ENCODE data around the gene KIF13A.
"Not testable (repeated sequence)": the region's sequence is repeated elsewhere in the genome, so short reads cannot be mapped to it uniquely, and the experiment has no call there.

Gene KIF13A

DNA sequence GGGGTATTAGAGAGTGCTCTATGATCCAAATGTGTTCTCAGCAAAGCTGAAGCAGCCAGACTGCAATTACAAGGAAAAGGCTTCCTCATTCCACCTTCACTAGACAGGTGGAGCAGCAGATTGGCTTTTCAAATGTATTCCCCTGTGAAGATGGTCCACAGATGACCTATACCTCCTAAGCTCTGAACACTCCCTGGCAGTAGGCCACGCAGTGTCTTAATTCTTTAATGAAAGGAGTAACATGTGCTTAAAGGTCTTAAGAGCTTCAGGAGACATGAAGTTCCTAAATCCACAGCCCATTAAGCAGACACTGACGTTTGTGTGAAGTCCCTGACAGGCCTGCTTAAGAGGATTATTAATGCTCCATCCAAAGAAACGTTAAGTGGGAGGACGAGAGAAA lies 141.8 kb downstream of the KIF13A start:
- H2AFZ ChIP-seq (ENCODE audit: low read depth, low read length) = no peak overlapping the region
- H3K79me2 ChIP-seq (ENCODE audit: low read length) = no peaks in the 10 kb centered on the region
- H3K27me3 ChIP-seq (ENCODE audit: low read depth, low read length) = no peaks in the 10 kb centered on the region
- H3K9ac ChIP-seq (ENCODE audit: low read length) = no peak overlapping the region
- H3K36me3 ChIP-seq (replicated peaks; ENCODE audit: low read depth, low read length) = no peaks in the 10 kb centered on the region
- no peak overlapping the region for H3K4me2 ChIP-seq (ENCODE audit: low read length)
- H3K9me3 ChIP-seq (ENCODE audit: insufficient read depth, low read length) = no peaks in the 10 kb centered on the region
- no peak overlapping the region for H3K27ac ChIP-seq (ENCODE audit: low read length)
- no peaks in the 10 kb centered on the region for H4K20me1 ChIP-seq (ENCODE audit: insufficient read depth, low read length)
- no peaks in the 10 kb centered on the region; the same call in 1 of the 2 replicates for H3K4me1 ChIP-seq (ENCODE audit: low read length)
- H3K4me3 ChIP-seq (ENCODE audit: low read length) = no peak overlapping the region
- TF ChIP-seq EZH2phosphoT487 (IDR thresholded peaks at IDR 0.05; ENCODE audit: low read depth) = no peak
- TF ChIP-seq, protein P1, sequence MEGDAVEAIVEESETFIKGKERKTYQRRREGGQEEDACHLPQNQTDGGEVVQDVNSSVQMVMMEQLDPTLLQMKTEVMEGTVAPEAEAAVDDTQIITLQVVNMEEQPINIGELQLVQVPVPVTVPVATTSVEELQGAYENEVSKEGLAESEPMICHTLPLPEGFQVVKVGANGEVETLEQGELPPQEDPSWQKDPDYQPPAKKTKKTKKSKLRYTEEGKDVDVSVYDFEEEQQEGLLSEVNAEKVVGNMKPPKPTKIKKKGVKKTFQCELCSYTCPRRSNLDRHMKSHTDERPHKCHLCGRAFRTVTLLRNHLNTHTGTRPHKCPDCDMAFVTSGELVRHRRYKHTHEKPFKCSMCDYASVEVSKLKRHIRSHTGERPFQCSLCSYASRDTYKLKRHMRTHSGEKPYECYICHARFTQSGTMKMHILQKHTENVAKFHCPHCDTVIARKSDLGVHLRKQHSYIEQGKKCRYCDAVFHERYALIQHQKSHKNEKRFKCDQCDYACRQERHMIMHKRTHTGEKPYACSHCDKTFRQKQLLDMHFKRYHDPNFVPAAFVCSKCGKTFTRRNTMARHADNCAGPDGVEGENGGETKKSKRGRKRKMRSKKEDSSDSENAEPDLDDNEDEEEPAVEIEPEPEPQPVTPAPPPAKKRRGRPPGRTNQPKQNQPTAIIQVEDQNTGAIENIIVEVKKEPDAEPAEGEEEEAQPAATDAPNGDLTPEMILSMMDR (IDR thresholded peaks at IDR 0.05; ENCODE audit: low read depth, low read length) = no peak

DNA sequence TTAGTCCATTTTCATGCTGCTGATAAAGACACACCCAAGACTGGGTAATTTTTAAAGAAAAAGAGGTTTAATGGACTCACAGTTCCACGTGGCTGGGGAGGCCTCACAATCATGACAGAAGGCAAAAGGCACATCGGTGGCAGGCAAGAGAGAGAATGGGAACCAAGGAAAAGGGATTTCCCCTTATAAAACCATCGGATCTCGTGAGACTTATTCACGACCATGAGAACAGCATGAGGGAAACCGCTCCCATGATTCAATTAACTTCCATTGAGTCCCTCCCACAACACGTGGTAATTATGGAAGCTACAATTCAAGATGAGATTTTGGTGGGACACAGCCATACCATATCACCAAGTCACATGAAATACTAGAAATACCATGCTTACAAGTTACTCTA lies 142.5 kb downstream of the KIF13A start:
- not testable (repeated sequence) for H3K9me3 ChIP-seq (ENCODE audit: insufficient read depth, low read length); H3K4me1 ChIP-seq (ENCODE audit: low read length); H3K27ac ChIP-seq (ENCODE audit: low read length); H3K79me2 ChIP-seq (ENCODE audit: low read length); H3K36me3 ChIP-seq (replicated peaks; ENCODE audit: low read depth, low read length); H3K9ac ChIP-seq (ENCODE audit: low read length); H3K4me2 ChIP-seq (ENCODE audit: low read length); H3K4me3 ChIP-seq (ENCODE audit: low read length); H4K20me1 ChIP-seq (ENCODE audit: insufficient read depth, low read length); H2AFZ ChIP-seq (ENCODE audit: low read depth, low read length); H3K27me3 ChIP-seq (ENCODE audit: low read depth, low read length)

DNA sequence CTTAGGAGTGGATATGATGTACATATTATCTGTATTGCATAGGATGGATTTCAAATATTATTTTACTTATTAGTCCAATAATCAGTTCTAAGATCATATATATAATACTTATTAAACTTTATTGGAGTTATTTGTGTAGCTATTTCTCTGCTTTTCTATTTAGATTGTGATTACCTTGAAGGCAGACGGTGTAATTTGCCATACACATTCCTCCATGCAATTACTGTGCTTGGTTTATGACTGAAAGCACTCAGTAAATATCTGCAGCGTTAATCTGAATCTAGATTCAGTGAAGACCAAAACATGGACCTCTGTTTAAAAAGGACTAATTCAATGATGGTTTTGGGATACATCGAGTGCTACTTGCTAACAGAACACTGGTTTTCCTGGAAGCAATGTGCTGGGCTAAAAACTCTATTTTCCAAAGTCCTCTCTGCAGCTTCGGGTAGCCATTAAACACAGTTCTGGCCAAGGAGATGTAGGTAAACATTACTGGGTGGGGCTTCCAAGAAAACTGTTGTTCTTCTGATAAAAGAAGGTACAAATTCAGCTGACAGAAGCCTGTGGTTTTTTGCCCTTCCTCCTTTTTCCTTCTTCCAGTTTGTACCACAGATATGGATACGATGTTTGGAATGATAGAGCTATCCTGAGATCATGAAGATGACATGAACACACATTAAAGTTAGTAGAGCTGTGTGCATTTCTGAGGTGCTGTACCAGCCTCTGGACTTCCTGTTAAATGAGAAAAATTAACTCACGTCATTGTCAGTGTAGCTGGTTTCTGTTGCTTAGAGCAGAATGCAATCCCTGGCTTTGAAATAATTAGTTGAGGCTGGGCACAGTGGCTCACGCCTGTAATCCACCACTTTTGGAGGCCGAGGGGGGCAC lies 144.3 kb downstream of the KIF13A start:
- Histone ChIP-seq H3K27me3 (ENCODE audit: low read depth, low read length) (no peaks in the 10 kb centered on the region), H3K27ac (ENCODE audit: low read length) (no peak overlapping the region), H3K36me3 (replicated peaks; ENCODE audit: low read depth, low read length) (no peaks in the 10 kb centered on the region), H4K20me1 (ENCODE audit: insufficient read depth, low read length) (no peaks in the 10 kb centered on the region), H3K4me1 (ENCODE audit: low read length) (no peaks in the 10 kb centered on the region), H3K9me3 (ENCODE audit: insufficient read depth, low read length) (no peaks in the 10 kb centered on the region), H3K9ac (ENCODE audit: low read length) (no peak overlapping the region), H3K4me2 (ENCODE audit: low read length) (no peak overlapping the region), H3K4me3 (ENCODE audit: low read length) (no peak overlapping the region), H3K79me2 (ENCODE audit: low read length) (no peaks in the 10 kb centered on the region), H2AFZ (ENCODE audit: low read depth, low read length) (no peak overlapping the region)
- TF ChIP-seq, protein P1 (IDR thresholded peaks at IDR 0.05; ENCODE audit: low read depth, low read length) = no peak
- TF ChIP-seq EZH2phosphoT487 (IDR thresholded peaks at IDR 0.05; ENCODE audit: low read depth) = no peak

DNA sequence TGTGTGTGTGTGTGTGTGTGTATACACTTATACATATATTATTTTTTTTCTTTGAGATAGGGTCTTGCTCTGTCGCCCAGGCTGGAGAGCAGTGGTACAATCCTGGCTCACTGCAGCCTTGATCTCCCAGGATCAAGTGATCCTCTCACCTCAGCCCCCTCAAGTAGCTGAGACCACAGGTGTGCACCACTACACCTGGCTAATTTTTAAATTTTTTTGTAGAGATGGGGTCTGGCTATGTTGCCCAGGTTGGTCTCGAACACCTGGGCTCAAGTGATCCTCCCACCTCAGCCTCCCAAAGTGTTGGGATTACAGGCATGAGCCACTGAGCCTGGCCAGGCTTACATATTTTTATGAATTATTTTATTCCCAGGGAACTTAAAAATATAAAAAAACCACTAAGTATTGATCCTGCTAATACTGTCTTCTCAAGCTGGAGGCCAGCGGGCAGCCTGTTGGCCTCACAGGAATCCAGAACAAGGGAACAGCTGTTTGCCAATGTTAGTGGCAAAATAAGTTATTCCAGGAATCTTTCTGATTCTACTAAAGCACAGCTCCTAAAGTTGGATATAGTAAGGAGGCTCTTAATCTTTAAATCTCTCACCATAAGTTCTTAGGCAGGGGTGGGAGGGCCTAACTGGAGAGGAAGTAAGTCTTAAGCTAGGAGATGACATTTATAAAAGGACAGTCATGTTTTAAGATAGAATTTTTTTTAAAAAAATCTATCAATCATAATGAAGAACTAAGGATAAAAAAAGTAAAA lies 145.2 kb downstream of the KIF13A start:
- Histone ChIP-seq H3K9me3 (ENCODE audit: insufficient read depth, low read length) (no peaks in the 10 kb centered on the region), H3K27ac (ENCODE audit: low read length) (no peak overlapping the region), H3K9ac (ENCODE audit: low read length) (no peak overlapping the region), H4K20me1 (ENCODE audit: insufficient read depth, low read length) (no peaks in the 10 kb centered on the region), H3K27me3 (ENCODE audit: low read depth, low read length) (no peaks in the 10 kb centered on the region), H3K36me3 (replicated peaks; ENCODE audit: low read depth, low read length) (no peaks in the 10 kb centered on the region), H3K79me2 (ENCODE audit: low read length) (no peaks in the 10 kb centered on the region), H3K4me3 (ENCODE audit: low read length) (no peak overlapping the region), H2AFZ (ENCODE audit: low read depth, low read length) (no peak overlapping the region), H3K4me1 (ENCODE audit: low read length) (no peaks in the 10 kb centered on the region), H3K4me2 (ENCODE audit: low read length) (no peak overlapping the region)
- TF ChIP-seq, protein P1 (IDR thresholded peaks at IDR 0.05; ENCODE audit: low read depth, low read length) = no peak
- TF ChIP-seq EZH2phosphoT487 (IDR thresholded peaks at IDR 0.05; ENCODE audit: low read depth) = no peak
